Loucy (cell line): Measurements from ENCODE around the gene MTCL3.

Source experiments
- H2AFZ ChIP-seq: fragments of 200-600 bp; sonication (generic); 2 replicates; pipeline ENCODE4 v1.6.0; 2016; ENCODE audit warnings: antibody characterized with exemption, mild to moderate bottlenecking, low read length, moderate library complexity
- H3F3A ChIP-seq: fragments of 200-600 bp; 2 replicates; pipeline ENCODE4 v1.6.0; 2016; ENCODE audit warnings: antibody characterized with exemption, low read depth, mild to moderate bottlenecking
- H3K27me3 ChIP-seq: fragments of 200-600 bp; sonication (generic); 2 replicates; pipeline ENCODE4 v1.6.1; 2014; ENCODE audit warnings: low read length, mild to moderate bottlenecking; ENCODE audit not compliant: insufficient read depth, poor library complexity, severe bottlenecking
- H3K36me3 ChIP-seq: fragments of 200-600 bp; sonication (generic); 2 replicates; pipeline ENCODE4 v1.6.1; 2016; ENCODE audit warnings: low read length; ENCODE audit not compliant: insufficient read depth
- H3K4me1 ChIP-seq: fragments of 200-600 bp; sonication (generic); 2 replicates; pipeline ENCODE4 v1.5.1; 2014; ENCODE audit warnings: low read length, mild to moderate bottlenecking; ENCODE audit not compliant: insufficient read depth, poor library complexity, severe bottlenecking
- H3K4me2 ChIP-seq: fragments of 200-600 bp; sonication (generic); 2 replicates; pipeline ENCODE4 v1.6.0; 2014; ENCODE audit warnings: antibody characterized with exemption, low read length, low read depth, mild to moderate bottlenecking; ENCODE audit not compliant: poor library complexity, severe bottlenecking
- H3K4me3 ChIP-seq: fragments of 200-600 bp; sonication (generic); 2 replicates; pipeline ENCODE4 v1.5.1; 2014; ENCODE audit warnings: low read length, mild to moderate bottlenecking, mixed read lengths; ENCODE audit not compliant: poor library complexity, severe bottlenecking
- H3K79me2 ChIP-seq: fragments of 200-600 bp; sonication (generic); 2 replicates; pipeline ENCODE4 v1.6.1; 2014; ENCODE audit warnings: low read length; ENCODE audit not compliant: insufficient read depth
- H3K9ac ChIP-seq: fragments of 200-600 bp; sonication (generic); 2 replicates; pipeline ENCODE4 v1.6.0; 2014; ENCODE audit warnings: mild to moderate bottlenecking, low read depth, low read length, moderate library complexity; ENCODE audit not compliant: poor library complexity, severe bottlenecking
- H3K9me2 ChIP-seq: fragments of 200-600 bp; sonication (generic); replicated peaks from 2 replicates; pipeline ENCODE4 v1.6.1; 2016; ENCODE audit warnings: low read depth, low read length, mixed read lengths
- H3K9me3 ChIP-seq: fragments of 200-600 bp; sonication (generic); 2 replicates; pipeline ENCODE4 v1.6.1; 2014; ENCODE audit warnings: mild to moderate bottlenecking, antibody characterized with exemption, low read length, low read depth; ENCODE audit not compliant: insufficient read depth
- H4K20me1 ChIP-seq: fragments of 200-600 bp; sonication (generic); 2 replicates; pipeline ENCODE4 v1.6.0; 2014; ENCODE audit warnings: antibody characterized with exemption, low read length, mild to moderate bottlenecking; ENCODE audit not compliant: insufficient read depth, poor library complexity, severe bottlenecking
- EZH2phosphoT487 ChIP-seq: fragments of 200-600 bp; IDR thresholded peaks from 2 replicates; pipeline ENCODE4 v1.6.1; 2018; ENCODE audit warnings: antibody characterized with exemption, mild to moderate bottlenecking, moderate library complexity, borderline replicate concordance
- TF ChIP-seq, protein P1 (sequence below): fragments of 200-600 bp; sonication (generic); conservative IDR thresholded peaks from 2 replicates; pipeline ENCODE4 v1.5.1; 2014; ENCODE audit warnings: mild to moderate bottlenecking, antibody characterized with exemption, low read length

The MTCL3 gene

DNA sequence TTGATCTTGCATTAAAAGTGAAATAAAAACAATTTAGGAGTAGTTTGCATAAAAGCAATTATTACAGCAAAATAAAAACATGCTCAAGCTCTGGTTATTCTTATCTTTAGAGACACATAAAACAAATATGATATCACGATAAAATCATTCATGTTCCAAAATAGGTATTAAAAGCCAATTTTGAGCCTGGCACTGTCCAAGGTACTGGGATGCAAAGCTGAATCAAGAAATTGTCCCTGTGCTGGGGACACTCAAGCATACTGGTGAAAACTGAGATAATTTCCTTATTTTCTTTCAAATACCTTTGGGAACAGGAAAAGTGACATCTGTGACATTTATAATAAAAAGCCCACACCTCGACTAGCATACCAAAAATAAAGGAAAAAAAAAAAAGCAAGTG, 931 bp upstream of the MTCL3 start:
- TF ChIP-seq, protein P1, sequence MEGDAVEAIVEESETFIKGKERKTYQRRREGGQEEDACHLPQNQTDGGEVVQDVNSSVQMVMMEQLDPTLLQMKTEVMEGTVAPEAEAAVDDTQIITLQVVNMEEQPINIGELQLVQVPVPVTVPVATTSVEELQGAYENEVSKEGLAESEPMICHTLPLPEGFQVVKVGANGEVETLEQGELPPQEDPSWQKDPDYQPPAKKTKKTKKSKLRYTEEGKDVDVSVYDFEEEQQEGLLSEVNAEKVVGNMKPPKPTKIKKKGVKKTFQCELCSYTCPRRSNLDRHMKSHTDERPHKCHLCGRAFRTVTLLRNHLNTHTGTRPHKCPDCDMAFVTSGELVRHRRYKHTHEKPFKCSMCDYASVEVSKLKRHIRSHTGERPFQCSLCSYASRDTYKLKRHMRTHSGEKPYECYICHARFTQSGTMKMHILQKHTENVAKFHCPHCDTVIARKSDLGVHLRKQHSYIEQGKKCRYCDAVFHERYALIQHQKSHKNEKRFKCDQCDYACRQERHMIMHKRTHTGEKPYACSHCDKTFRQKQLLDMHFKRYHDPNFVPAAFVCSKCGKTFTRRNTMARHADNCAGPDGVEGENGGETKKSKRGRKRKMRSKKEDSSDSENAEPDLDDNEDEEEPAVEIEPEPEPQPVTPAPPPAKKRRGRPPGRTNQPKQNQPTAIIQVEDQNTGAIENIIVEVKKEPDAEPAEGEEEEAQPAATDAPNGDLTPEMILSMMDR, result no peak
- TF ChIP-seq EZH2phosphoT487, result no peak
- Histone ChIP-seq H3K9me3 (no peaks in the 10 kb centered on the region), H3F3A (no peaks in the 10 kb centered on the region), H3K36me3 (no peaks in the 10 kb centered on the region), H3K4me3 (no peak overlapping the region), H3K9me2 (no peaks in the 10 kb centered on the region), H3K4me2 (no peak overlapping the region), H3K79me2 (peaks cover 1% of the 10 kb centered on the region; the same call in 1 of the 2 replicates), H2AFZ (no peak overlapping the region), H3K4me1 (peaks cover 8% of the 10 kb centered on the region), H4K20me1 (no peaks in the 10 kb centered on the region), H3K27me3 (no peaks in the 10 kb centered on the region), H3K9ac (no peak overlapping the region)

DNA sequence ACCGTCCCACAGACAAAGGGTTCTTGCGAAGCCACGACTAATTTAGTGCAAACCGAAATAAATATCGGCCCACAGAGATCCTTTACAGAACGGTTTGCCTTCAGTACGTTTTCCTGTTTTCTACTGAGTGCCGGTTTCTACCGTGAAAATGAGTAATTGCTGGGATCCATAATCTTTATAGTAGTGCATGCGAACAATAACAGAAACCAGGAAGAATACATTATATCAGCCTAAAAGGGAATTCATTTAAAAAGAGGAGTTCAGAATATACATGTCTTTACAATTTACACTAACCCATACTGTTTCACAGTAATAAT, 292 bp upstream of the MTCL3 start:
- Histone ChIP-seq H3K27me3 (no peaks in the 10 kb centered on the region), H3K9me2 (no peaks in the 10 kb centered on the region), H3K4me3 (no peak overlapping the region), H3K9ac (no peak overlapping the region), H3F3A (no peaks in the 10 kb centered on the region), H3K79me2 (peaks cover 8% of the 10 kb centered on the region), H2AFZ (no peak overlapping the region), H3K4me2 (no peak overlapping the region), H4K20me1 (no peaks in the 10 kb centered on the region), H3K4me1 (peaks cover 14% of the 10 kb centered on the region), H3K36me3 (no peaks in the 10 kb centered on the region), H3K9me3 (no peaks in the 10 kb centered on the region)
- TF ChIP-seq, protein P1, result no peak

DNA sequence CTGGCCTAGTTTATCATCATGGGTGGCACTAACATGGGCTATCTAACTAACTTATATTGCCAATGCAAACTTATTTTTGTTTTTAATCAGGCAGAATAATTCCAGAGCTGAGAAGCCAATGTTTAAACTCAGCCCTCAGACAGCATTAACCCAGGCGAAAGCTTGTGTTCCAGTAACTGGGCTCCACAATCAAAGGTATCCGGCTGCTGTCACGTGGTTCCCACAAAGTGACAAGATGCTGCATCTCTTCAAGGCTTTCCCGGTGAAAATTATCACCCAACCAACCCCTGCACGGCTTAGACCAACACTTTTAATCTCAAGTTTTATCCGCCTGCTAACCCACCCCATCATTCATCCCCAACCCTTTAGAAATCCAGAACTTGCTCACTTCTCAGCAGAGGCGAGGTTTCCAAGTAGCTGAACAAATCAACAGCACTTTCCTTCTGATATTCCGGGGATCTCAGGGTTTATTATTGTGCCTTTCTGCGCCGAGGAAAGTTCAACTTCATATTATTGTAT, 885 bp downstream of the MTCL3 start:
- no peaks in the 10 kb centered on the region for H3F3A ChIP-seq
- no peaks in the 10 kb centered on the region for H3K27me3 ChIP-seq
- H3K79me2 ChIP-seq, result peaks cover 19% of the 10 kb centered on the region
- H3K9ac ChIP-seq, result no peak overlapping the region
- H3K4me1 ChIP-seq, result peaks cover 26% of the 10 kb centered on the region
- no peaks in the 10 kb centered on the region for H3K36me3 ChIP-seq
- no peak overlapping the region for H3K4me3 ChIP-seq
- no peaks in the 10 kb centered on the region for H4K20me1 ChIP-seq
- H3K9me3 ChIP-seq, result no peaks in the 10 kb centered on the region
- H3K9me2 ChIP-seq, result no peaks in the 10 kb centered on the region
- no peak for TF ChIP-seq EZH2phosphoT487
- TF ChIP-seq, protein P1, result no peak
- H3K4me2 ChIP-seq, result no peak overlapping the region
- H2AFZ ChIP-seq, result no peak overlapping the region
